ENCODE measurements around the gene HECTD4. TPM values are rescaled to one million over a fixed set of nuclear protein-coding genes. Genes with fewer than 3 reads are reported as not detected.
"Not testable (repeated sequence)": the region's sequence is repeated elsewhere in the genome, so short reads cannot be mapped to it uniquely, and the experiment has no call there.

HECTD4 gene
- total RNA-seq, 1 experiment from 2014 or later, result 54.5 TPM

DNA sequence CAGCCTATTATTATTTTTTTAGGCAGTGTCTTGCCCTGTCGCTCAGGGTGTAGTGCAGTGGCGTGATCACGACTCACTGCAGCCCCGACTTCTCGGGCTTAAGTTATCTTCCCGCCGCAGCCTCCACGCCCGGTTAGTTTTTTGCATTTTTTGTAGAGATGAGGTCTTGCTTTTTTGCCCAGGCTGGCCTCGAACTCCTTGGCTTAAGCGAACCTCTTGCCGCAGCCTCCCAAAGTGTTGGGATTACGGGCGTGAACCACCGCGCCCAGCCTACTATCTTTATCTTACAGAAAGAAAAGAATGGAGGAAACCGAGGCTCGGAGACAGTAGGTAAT lies 36.0 kb upstream of the HECTD4 start:
- Histone ChIP-seq H3K27me3 (replicated peaks; ENCODE audit: control insufficient read depth, insufficient read depth, low read length) (no peaks in the 10 kb centered on the region), H3K36me3 (ENCODE audit: control insufficient read depth, insufficient read depth, low read length) (no peaks in the 10 kb centered on the region), H3K4me3 (ENCODE audit: low read depth, low read length) (peak overlapping the region; percentile 95), H3K4me1 (peaks cover 8% of the 10 kb centered on the region), H3K9me3 (no peaks in the 10 kb centered on the region)
- CTCF ChIA-PET, result no interaction called here
- POLR2A ChIA-PET, result interaction anchor here (0.6 kb wide), 1 partner anchor 442 kb away, joined by 3 read pairs; no protein-coding TSS in a partner anchor
- H3K4me3 Mint-ChIP-seq (ENCODE audit: unreplicated experiment), result peak overlapping the region; percentile 97
- DNase-seq, result no peak
- no peaks in the 10 kb centered on the region for H3K27me3 Mint-ChIP-seq (ENCODE audit: insufficient read depth, unreplicated experiment)
- intact Hi-C loops (cut with micrococcal nuclease; ENCODE audit: unreplicated experiment), result loop anchor here (1.0 kb wide), 1 partner anchor 9 kb away; the partner anchor contains the start of gene RPL6
- H3K9me3 Mint-ChIP-seq (ENCODE audit: unreplicated experiment), result no peaks in the 10 kb centered on the region
- H3K36me3 Mint-ChIP-seq (ENCODE audit: insufficient read depth, unreplicated experiment), result peaks cover 28% of the 10 kb centered on the region
- no peaks in the 10 kb centered on the region for H3K4me1 Mint-ChIP-seq (ENCODE audit: low read depth, unreplicated experiment)
- BruUV-seq (replicated peaks), result TSS peak; percentile 88
- H3K27ac Mint-ChIP-seq (ENCODE audit: unreplicated experiment), result peak overlapping the region; percentile 97
- TF ChIP-seq, protein P1, sequence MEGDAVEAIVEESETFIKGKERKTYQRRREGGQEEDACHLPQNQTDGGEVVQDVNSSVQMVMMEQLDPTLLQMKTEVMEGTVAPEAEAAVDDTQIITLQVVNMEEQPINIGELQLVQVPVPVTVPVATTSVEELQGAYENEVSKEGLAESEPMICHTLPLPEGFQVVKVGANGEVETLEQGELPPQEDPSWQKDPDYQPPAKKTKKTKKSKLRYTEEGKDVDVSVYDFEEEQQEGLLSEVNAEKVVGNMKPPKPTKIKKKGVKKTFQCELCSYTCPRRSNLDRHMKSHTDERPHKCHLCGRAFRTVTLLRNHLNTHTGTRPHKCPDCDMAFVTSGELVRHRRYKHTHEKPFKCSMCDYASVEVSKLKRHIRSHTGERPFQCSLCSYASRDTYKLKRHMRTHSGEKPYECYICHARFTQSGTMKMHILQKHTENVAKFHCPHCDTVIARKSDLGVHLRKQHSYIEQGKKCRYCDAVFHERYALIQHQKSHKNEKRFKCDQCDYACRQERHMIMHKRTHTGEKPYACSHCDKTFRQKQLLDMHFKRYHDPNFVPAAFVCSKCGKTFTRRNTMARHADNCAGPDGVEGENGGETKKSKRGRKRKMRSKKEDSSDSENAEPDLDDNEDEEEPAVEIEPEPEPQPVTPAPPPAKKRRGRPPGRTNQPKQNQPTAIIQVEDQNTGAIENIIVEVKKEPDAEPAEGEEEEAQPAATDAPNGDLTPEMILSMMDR (IDR thresholded peaks at IDR 0.05; ENCODE audit: insufficient read depth in 1 of 2, low read depth in 1 of 2, low read length in 1 of 2, severe bottlenecking in 1 of 2, unreplicated experiment in 1 of 2), result no peak

DNA sequence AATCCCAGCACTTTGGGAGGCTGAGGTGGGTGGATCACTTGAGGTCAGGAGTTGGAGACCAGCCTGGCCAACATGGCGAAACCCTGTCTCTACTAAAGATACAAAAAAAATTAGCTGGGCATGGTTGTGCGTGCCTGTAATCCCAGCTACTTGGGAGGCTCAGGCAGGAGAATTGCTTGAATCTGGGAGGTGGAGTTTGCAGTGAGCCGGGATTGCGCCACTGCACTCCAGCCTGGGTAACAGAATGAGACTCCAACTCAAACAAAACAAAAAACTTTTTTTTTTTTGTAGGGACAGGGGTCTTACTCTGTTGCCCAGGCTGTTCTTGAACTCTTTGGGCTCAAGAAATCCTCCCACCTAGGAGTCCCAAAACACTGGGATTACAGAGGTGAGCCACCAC lies 33.2 kb upstream of the HECTD4 start:
- H3K4me3 ChIP-seq (ENCODE audit: low read depth, low read length); intact Hi-C loops (cut with micrococcal nuclease; ENCODE audit: unreplicated experiment); H3K27me3 ChIP-seq (replicated peaks; ENCODE audit: control insufficient read depth, insufficient read depth, low read length); DNase-seq; H3K27ac Mint-ChIP-seq (ENCODE audit: unreplicated experiment); BruUV-seq (replicated peaks); H3K9me3 ChIP-seq; POLR2A ChIA-PET; H3K4me1 Mint-ChIP-seq (ENCODE audit: low read depth, unreplicated experiment); H3K9me3 Mint-ChIP-seq (ENCODE audit: unreplicated experiment); H3K36me3 ChIP-seq (ENCODE audit: control insufficient read depth, insufficient read depth, low read length); H3K4me3 Mint-ChIP-seq (ENCODE audit: unreplicated experiment); H3K27me3 Mint-ChIP-seq (ENCODE audit: insufficient read depth, unreplicated experiment); H3K4me1 ChIP-seq: not testable (repeated sequence)
- peaks cover 17% of the 10 kb centered on the region for H3K36me3 Mint-ChIP-seq (ENCODE audit: insufficient read depth, unreplicated experiment)
- CTCF ChIA-PET, result interaction anchor here (0.6 to 0.8 kb wide), 2 partner anchors 260 to 1916 kb away, joined by 4 to 6 read pairs; no protein-coding TSS in a partner anchor

DNA sequence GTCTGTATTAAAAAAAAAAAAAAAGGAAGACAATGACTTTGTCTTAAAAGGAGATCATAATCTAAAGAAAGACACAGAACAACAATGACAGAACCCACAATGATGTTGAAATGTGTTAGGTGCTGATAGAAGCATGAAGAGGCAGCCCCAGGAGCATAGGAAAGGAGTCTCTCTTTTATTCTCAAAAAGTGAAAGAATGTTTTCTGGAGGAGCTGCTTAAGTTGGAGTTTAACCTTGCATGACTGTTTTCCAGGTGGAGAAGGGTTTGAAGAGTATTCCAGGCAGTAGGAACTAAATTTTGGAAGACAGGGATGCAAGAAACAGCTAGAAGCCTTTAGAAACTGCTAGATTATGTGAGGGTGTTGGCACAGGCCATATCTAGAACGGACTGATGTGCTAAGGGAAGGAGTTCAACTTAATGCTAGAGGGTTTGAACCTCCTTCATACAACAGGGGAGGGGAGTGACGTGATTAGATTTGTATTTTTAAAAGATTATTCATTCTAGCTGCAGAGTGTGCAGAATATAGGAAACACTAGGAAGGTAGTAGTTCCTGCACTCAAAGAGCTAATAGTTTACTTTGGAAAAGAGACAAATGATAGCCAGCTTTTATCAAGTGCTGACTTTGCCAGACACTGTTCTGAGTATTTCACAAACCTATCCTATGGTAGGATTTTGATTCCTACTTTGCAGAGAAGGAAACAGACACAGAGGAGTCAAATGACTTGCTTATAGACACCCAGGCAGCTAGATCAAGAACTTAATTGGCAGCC lies 31.8 kb upstream of the HECTD4 start:
- ChIA-PET CTCF (no interaction called here), POLR2A (no interaction called here)

More for the DNA sequence above, 31.8 kb upstream of the HECTD4 start:
- BruUV-seq (replicated peaks), result no TSS peak
- TF ChIP-seq, protein P1 (IDR thresholded peaks at IDR 0.05; ENCODE audit: insufficient read depth in 1 of 2, low read depth in 1 of 2, low read length in 1 of 2, severe bottlenecking in 1 of 2, unreplicated experiment in 1 of 2), result no peak
- Mint-ChIP-seq H3K4me1 (ENCODE audit: low read depth, unreplicated experiment) (no peaks in the 10 kb centered on the region), H3K9me3 (ENCODE audit: unreplicated experiment) (no peaks in the 10 kb centered on the region), H3K27ac (ENCODE audit: unreplicated experiment) (no peak overlapping the region), H3K36me3 (ENCODE audit: insufficient read depth, unreplicated experiment) (peaks cover 18% of the 10 kb centered on the region), H3K4me3 (ENCODE audit: unreplicated experiment) (no peak overlapping the region), H3K27me3 (ENCODE audit: insufficient read depth, unreplicated experiment) (no peaks in the 10 kb centered on the region)
- no peak for DNase-seq
- Histone ChIP-seq H3K27me3 (replicated peaks; ENCODE audit: control insufficient read depth, insufficient read depth, low read length) (no peaks in the 10 kb centered on the region), H3K4me3 (ENCODE audit: low read depth, low read length) (no peak overlapping the region), H3K9me3 (no peaks in the 10 kb centered on the region), H3K36me3 (ENCODE audit: control insufficient read depth, insufficient read depth, low read length) (no peaks in the 10 kb centered on the region), H3K4me1 (no peaks in the 10 kb centered on the region)
- intact Hi-C loops (cut with micrococcal nuclease; ENCODE audit: unreplicated experiment), result no loop called here

All from Caco-2 (cell line).